GM23338 (cell line): ENCODE measurements around the gene AQP6. TPM values are rescaled to one million over a fixed set of nuclear protein-coding genes. Genes with fewer than 3 reads are reported as not detected.

Experiments used
- ATAC-seq: fragments of 200-7000 bp; cut with Tn5 transposase; 3 replicates; pipeline ENCODE4 v1.9.1; 2020
- DNase-seq: peaks from one replicate; pipeline ENCODE4 v3.0.0-alpha.2; 2015; ENCODE audit warnings: low spot score
- H2AFZ ChIP-seq: fragments of 200-600 bp; sonication (generic); 2 replicates; pipeline ENCODE4 v1.8.0; 2016; ENCODE audit warnings: antibody characterized with exemption, mild to moderate bottlenecking, moderate library complexity
- H3F3A ChIP-seq: fragments of 200-600 bp; sonication (generic); replicated peaks from 2 replicates; pipeline ENCODE4 v1.8.0; 2017; ENCODE audit warnings: antibody characterized with exemption, mixed run types, low read depth
- H3K27ac ChIP-seq: fragments of 200-600 bp; sonication (generic); 2 replicates; pipeline ENCODE4 v1.6.1; 2016; ENCODE audit warnings: low read depth
- H3K27me3 ChIP-seq: fragments of 200-600 bp; sonication (generic); 2 replicates; pipeline ENCODE4 v1.8.0; 2016; ENCODE audit warnings: mild to moderate bottlenecking, mixed run types, moderate library complexity; ENCODE audit not compliant: insufficient read depth
- H3K36me3 ChIP-seq: fragments of 200-600 bp; sonication (generic); 2 replicates; pipeline ENCODE4 v1.8.0; 2016; ENCODE audit warnings: mild to moderate bottlenecking; ENCODE audit not compliant: insufficient read depth
- H3K4me1 ChIP-seq: fragments of 200-600 bp; sonication (generic); 2 replicates; pipeline ENCODE4 v1.8.0; 2016; ENCODE audit warnings: mild to moderate bottlenecking, moderate library complexity; ENCODE audit not compliant: insufficient read depth
- H3K4me2 ChIP-seq: fragments of 200-600 bp; sonication (generic); 2 replicates; pipeline ENCODE4 v1.7.1; 2017; ENCODE audit warnings: mixed run types
- H3K4me3 ChIP-seq: fragments of 200-600 bp; sonication (generic); 2 replicates; pipeline ENCODE4 v1.6.1; 2016; ENCODE audit warnings: mixed run types
- H3K79me2 ChIP-seq: fragments of 200-600 bp; sonication (generic); replicated peaks from 2 replicates; pipeline ENCODE4 v1.8.0; 2017; ENCODE audit warnings: mild to moderate bottlenecking; ENCODE audit not compliant: insufficient read depth
- H3K9me2 ChIP-seq: fragments of 200-600 bp; sonication (generic); 2 replicates; pipeline ENCODE4 v1.8.0; 2017; ENCODE audit not compliant: insufficient read depth
- H4K20me1 ChIP-seq: fragments of 200-600 bp; sonication (generic); replicated peaks from 2 replicates; pipeline ENCODE4 v1.8.0; 2017; ENCODE audit warnings: mild to moderate bottlenecking; ENCODE audit not compliant: insufficient read depth
- H3K27ac Mint-ChIP-seq: 2 replicates; pipeline ENCODE4 v1.8.0; 2020; ENCODE audit warnings: inconsistent platforms, mild to moderate bottlenecking, moderate library complexity, mixed read lengths
- H3K27me3 Mint-ChIP-seq: 3 replicates; pipeline ENCODE4 v1.8.0; 2022; ENCODE audit warnings: low read depth, mild to moderate bottlenecking, moderate library complexity, mixed read lengths, inconsistent platforms; ENCODE audit not compliant: insufficient read depth, poor library complexity
- H3K36me3 Mint-ChIP-seq: 3 replicates; pipeline ENCODE4 v1.8.0; 2021; ENCODE audit warnings: low read depth, mild to moderate bottlenecking, inconsistent platforms, moderate library complexity, mixed read lengths
- H3K4me1 Mint-ChIP-seq: 3 replicates; pipeline ENCODE4 v1.8.0; 2020; ENCODE audit warnings: mild to moderate bottlenecking, inconsistent platforms, mixed read lengths
- H3K4me3 Mint-ChIP-seq: 3 replicates; pipeline ENCODE4 v1.8.0; 2021; ENCODE audit warnings: moderate library complexity, mild to moderate bottlenecking, inconsistent platforms, mixed read lengths
- H3K9me3 Mint-ChIP-seq: 3 replicates; pipeline ENCODE4 v1.8.0; 2020; ENCODE audit warnings: moderate library complexity, mild to moderate bottlenecking, inconsistent platforms, mixed read lengths
- CREB1 ChIP-seq: fragments of 250-450 bp; sonication (Bioruptor Pico); IDR thresholded peaks from 2 replicates; pipeline ENCODE4 v1.5.0; 2020; ENCODE audit warnings: low read depth, mild to moderate bottlenecking, moderate library complexity
- EZH2 ChIP-seq: fragments of 200-600 bp; sonication (generic); IDR thresholded peaks from one replicate; pipeline ENCODE4 v1.8.0; 2017; ENCODE audit warnings: antibody characterized with exemption, mild to moderate bottlenecking, low read depth; ENCODE audit not compliant: unreplicated experiment
- EZH2phosphoT487 ChIP-seq: fragments of 200-600 bp; sonication (generic); IDR thresholded peaks from one replicate; pipeline ENCODE4 v1.8.1; 2018; ENCODE audit warnings: antibody characterized with exemption; ENCODE audit not compliant: unreplicated experiment
- JUNB ChIP-seq: IDR thresholded peaks from one replicate; pipeline ENCODE4 v1.6.1; 2016; ENCODE audit warnings: antibody characterized with exemption; ENCODE audit not compliant: unreplicated experiment
- NANOG ChIP-seq: IDR thresholded peaks from 2 replicates; pipeline ENCODE4 v1.6.1; 2016; ENCODE audit warnings: antibody characterized with exemption, borderline replicate concordance
- POLR2AphosphoS5 ChIP-seq: IDR thresholded peaks from 2 replicates; pipeline ENCODE4 v1.6.1; 2016; ENCODE audit warnings: antibody characterized with exemption, low read depth
- STAT1 ChIP-seq: IDR thresholded peaks from one replicate; pipeline ENCODE4 v1.6.1; 2016; ENCODE audit warnings: antibody characterized with exemption; ENCODE audit not compliant: unreplicated experiment
- ZNF114 ChIP-seq: fragments of 250-450 bp; sonication (Bioruptor Pico); IDR thresholded peaks from 2 replicates; pipeline ENCODE4 v1.5.0; 2020; ENCODE audit warnings: mild to moderate bottlenecking, moderate library complexity
- ZNF331 ChIP-seq: fragments of 250-450 bp; sonication (Bioruptor Pico); IDR thresholded peaks from 2 replicates; pipeline ENCODE4 v1.5.0; 2020; ENCODE audit warnings: low read depth, mild to moderate bottlenecking, moderate library complexity
- ZNF462 ChIP-seq: fragments of 250-450 bp; sonication (Bioruptor Pico); IDR thresholded peaks from 2 replicates; pipeline ENCODE4 v1.5.0; 2020; ENCODE audit warnings: mild to moderate bottlenecking, moderate library complexity
- polyA plus RNA-seq: library from polyadenylated mRNA; unstranded; fragments of >200 nt; fragmentation: Nextera tagmentation; extraction: Ambion mirVana; gene quantifications from 2 replicates; pipeline ENCODE4 v1.2.1, GENCODE V29; 2016
- total RNA-seq: library from RNA; depleted of rRNA; stranded (reverse); fragments of >200 nt; shearing (Covaris generic); gene quantifications from 2 replicates; pipeline ENCODE4 v1.2.3, GENCODE V29; 2014
- TF ChIP-seq, protein P1 (sequence below): IDR thresholded peaks from 2 replicates; pipeline ENCODE4 v1.6.1; 2016; ENCODE audit warnings: antibody characterized with exemption
- TF ChIP-seq, protein P2 (sequence below), 2 experiments: fragments of 200-600 bp in 1 of 2; sonication (generic) in 1 of 2; conservative IDR thresholded peaks; 2 replicates each; pipeline versions ENCODE4 v1.5.1 to v1.6.1; 2016 to 2017; ENCODE audit warnings: antibody characterized with exemption in 2 of 2, low read depth in 2 of 2, mild to moderate bottlenecking in 2 of 2, moderate library complexity in 1 of 2
- TF ChIP-seq, protein P3 (sequence below): IDR thresholded peaks from one replicate; pipeline ENCODE4 v1.6.1; 2018; ENCODE audit warnings: antibody characterized with exemption; ENCODE audit not compliant: unreplicated experiment

Gene AQP6
- total and polyA plus RNA-seq, 2 experiments from 2014 or later = 0.08 TPM; not detected in 1

- Histone ChIP-seq H3K27ac (no peak overlapping the region), H3K9me2 (no peaks in the 10 kb centered on the region), H4K20me1 (peaks cover 3% of the 10 kb centered on the region; the same call in 1 of the 2 replicates), H3K4me3 (no peak overlapping the region), H3K4me2 (no peak overlapping the region), H3K27me3 (no peaks in the 10 kb centered on the region), H2AFZ (no peak overlapping the region), H3K4me1 (no peaks in the 10 kb centered on the region), H3F3A (no peaks in the 10 kb centered on the region), H3K79me2 (0 out of 2 replicates have a peak, but pooled peaks cover 2% of the 10 kb centered on the region), H3K36me3 (peaks cover 5% of the 10 kb centered on the region; the same call in 1 of the 2 replicates)
- no peak overlapping the region for H3K27ac Mint-ChIP-seq
- peaks cover 24% of the 10 kb centered on the region for H3K36me3 Mint-ChIP-seq
- no peaks in the 10 kb centered on the region for H3K9me3 Mint-ChIP-seq
- no peak overlapping the region for H3K4me3 Mint-ChIP-seq
- no peak for ATAC-seq
- no peaks in the 10 kb centered on the region for H3K4me1 Mint-ChIP-seq
- TF ChIP-seq NANOG = no peak
- no peak for TF ChIP-seq STAT1
- TF ChIP-seq, protein P1, sequence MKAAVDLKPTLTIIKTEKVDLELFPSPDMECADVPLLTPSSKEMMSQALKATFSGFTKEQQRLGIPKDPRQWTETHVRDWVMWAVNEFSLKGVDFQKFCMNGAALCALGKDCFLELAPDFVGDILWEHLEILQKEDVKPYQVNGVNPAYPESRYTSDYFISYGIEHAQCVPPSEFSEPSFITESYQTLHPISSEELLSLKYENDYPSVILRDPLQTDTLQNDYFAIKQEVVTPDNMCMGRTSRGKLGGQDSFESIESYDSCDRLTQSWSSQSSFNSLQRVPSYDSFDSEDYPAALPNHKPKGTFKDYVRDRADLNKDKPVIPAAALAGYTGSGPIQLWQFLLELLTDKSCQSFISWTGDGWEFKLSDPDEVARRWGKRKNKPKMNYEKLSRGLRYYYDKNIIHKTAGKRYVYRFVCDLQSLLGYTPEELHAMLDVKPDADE = no peak
- no peak for TF ChIP-seq ZNF331 (CRISPR knock-in tag)
- TF ChIP-seq, protein P2, sequence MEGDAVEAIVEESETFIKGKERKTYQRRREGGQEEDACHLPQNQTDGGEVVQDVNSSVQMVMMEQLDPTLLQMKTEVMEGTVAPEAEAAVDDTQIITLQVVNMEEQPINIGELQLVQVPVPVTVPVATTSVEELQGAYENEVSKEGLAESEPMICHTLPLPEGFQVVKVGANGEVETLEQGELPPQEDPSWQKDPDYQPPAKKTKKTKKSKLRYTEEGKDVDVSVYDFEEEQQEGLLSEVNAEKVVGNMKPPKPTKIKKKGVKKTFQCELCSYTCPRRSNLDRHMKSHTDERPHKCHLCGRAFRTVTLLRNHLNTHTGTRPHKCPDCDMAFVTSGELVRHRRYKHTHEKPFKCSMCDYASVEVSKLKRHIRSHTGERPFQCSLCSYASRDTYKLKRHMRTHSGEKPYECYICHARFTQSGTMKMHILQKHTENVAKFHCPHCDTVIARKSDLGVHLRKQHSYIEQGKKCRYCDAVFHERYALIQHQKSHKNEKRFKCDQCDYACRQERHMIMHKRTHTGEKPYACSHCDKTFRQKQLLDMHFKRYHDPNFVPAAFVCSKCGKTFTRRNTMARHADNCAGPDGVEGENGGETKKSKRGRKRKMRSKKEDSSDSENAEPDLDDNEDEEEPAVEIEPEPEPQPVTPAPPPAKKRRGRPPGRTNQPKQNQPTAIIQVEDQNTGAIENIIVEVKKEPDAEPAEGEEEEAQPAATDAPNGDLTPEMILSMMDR (conservative IDR thresholded peaks at IDR 0.05; ENCODE audit: low read depth in 2 of 2) = no peak
- TF ChIP-seq, protein P3, sequence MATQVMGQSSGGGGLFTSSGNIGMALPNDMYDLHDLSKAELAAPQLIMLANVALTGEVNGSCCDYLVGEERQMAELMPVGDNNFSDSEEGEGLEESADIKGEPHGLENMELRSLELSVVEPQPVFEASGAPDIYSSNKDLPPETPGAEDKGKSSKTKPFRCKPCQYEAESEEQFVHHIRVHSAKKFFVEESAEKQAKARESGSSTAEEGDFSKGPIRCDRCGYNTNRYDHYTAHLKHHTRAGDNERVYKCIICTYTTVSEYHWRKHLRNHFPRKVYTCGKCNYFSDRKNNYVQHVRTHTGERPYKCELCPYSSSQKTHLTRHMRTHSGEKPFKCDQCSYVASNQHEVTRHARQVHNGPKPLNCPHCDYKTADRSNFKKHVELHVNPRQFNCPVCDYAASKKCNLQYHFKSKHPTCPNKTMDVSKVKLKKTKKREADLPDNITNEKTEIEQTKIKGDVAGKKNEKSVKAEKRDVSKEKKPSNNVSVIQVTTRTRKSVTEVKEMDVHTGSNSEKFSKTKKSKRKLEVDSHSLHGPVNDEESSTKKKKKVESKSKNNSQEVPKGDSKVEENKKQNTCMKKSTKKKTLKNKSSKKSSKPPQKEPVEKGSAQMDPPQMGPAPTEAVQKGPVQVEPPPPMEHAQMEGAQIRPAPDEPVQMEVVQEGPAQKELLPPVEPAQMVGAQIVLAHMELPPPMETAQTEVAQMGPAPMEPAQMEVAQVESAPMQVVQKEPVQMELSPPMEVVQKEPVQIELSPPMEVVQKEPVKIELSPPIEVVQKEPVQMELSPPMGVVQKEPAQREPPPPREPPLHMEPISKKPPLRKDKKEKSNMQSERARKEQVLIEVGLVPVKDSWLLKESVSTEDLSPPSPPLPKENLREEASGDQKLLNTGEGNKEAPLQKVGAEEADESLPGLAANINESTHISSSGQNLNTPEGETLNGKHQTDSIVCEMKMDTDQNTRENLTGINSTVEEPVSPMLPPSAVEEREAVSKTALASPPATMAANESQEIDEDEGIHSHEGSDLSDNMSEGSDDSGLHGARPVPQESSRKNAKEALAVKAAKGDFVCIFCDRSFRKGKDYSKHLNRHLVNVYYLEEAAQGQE = no peak
- no peak for TF ChIP-seq EZH2phosphoT487
- TF ChIP-seq POLR2AphosphoS5 = no peak
- TF ChIP-seq ZNF462 (CRISPR knock-in tag) = no peak
- no peak for TF ChIP-seq EZH2
- no peak for TF ChIP-seq ZNF114
- no peak for TF ChIP-seq JUNB
- no peak for TF ChIP-seq CREB1 (CRISPR knock-in tag)
- no peak for DNase-seq
- peaks cover 2% of the 10 kb centered on the region for H3K27me3 Mint-ChIP-seq
Measured at GRCh38 chr12:50006754-50007442, 34.2 kb downstream of the AQP6 start.
